Measurements from ENCODE around the gene SMIM45.

The SMIM45 gene

DNA sequence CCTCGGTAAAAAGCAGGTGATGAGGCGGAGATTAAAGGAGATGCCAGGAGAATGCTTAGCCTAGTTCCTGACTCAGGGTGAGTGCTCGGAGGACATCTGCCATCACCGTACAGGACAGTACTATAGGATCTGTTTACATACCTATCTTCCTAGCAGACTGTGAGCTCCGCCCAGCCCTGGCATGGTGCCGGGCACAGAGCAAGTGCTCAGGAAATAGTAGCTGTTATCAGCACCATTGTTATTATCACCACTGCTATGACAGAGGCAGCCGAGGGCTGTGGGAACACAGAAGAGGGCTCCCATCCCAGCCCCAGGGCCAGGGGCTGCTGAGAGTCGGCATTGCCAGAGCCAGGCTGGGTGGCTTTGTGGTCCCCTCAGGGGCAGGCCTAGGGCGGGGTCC, 16.7 kb downstream of the SMIM45 start:
- Histone ChIP-seq H3K4me3 (ENCODE audit: insufficient read depth, low read depth, low read length) (no peak overlapping the region), H2BK120ac (ENCODE audit: low read depth, low read length) (no peak overlapping the region), H3K23ac (ENCODE audit: low read depth, low read length) (no peak overlapping the region), H3K36me3 (ENCODE audit: control insufficient read depth, insufficient read depth, low read length) (no peaks in the 10 kb centered on the region), H2BK15ac (ENCODE audit: low read depth, low read length) (no peak overlapping the region), H3K27me3 (ENCODE audit: control insufficient read depth, insufficient read depth, low read length) (peaks cover 29% of the 10 kb centered on the region), H3K4ac (ENCODE audit: low read depth, low read length) (no peak overlapping the region), H3K9me1 (ENCODE audit: insufficient read depth, low read length) (no peaks in the 10 kb centered on the region), H2BK20ac (ENCODE audit: low read depth, low read length) (no peak overlapping the region), H3K4me1 (ENCODE audit: control insufficient read depth, insufficient read depth, low read length) (no peaks in the 10 kb centered on the region; the same call in 1 of the 2 replicates), H2AK5ac (ENCODE audit: low read depth, low read length) (no peak overlapping the region; the same call in 1 of the 2 replicates), H2AFZ (replicated peaks; ENCODE audit: low read length, poor library complexity) (peak overlapping the region; percentile 53), H2AK9ac (replicated peaks; ENCODE audit: low read depth, low read length, poor library complexity) (peak overlapping the region; percentile 15), H2BK5ac (ENCODE audit: low read depth, low read length, poor library complexity, severe bottlenecking) (no peak overlapping the region), H3K56ac (ENCODE audit: extremely low read depth, insufficient read depth, low read length) (no peak overlapping the region), H4K91ac (ENCODE audit: insufficient read depth, low read depth, low read length) (no peak overlapping the region), H4K8ac (ENCODE audit: low read depth in 2 of 2, low read length in 2 of 2) (no peak overlapping the region), H3K9ac (ENCODE audit: low read depth, low read length) (no peak overlapping the region), H4K5ac (ENCODE audit: low read depth, low read length) (no peak overlapping the region), H3K18ac (ENCODE audit: low read depth, low read length) (no peak overlapping the region), H3K14ac (replicated peaks; ENCODE audit: low read depth, low read length) (no peak overlapping the region), H3K27ac (ENCODE audit: insufficient read depth, low read length) (no peak overlapping the region), H3K9me3 (ENCODE audit: control insufficient read depth, insufficient read depth, low read length) (no peaks in the 10 kb centered on the region), H3K4me2 (ENCODE audit: low read depth, low read length) (no peak overlapping the region), H4K20me1 (ENCODE audit: insufficient read depth, low read length) (no peaks in the 10 kb centered on the region), H3K79me1 (ENCODE audit: low read depth in 1 of 2, low read length in 2 of 2) (no peaks in the 10 kb centered on the region)
- WGBS, 2 experiments (ENCODE audit: extremely low coverage in 2 of 2, insufficient read length in 1 of 2): 0% methylated on average over 1 of the region's 9 CpGs; no CpG with 5 or more reads in 1 of the 2 experiments
- ChIA-PET POLR2A (ENCODE audit: unreplicated experiment) (no interaction called here), CTCF (interaction anchor here (1.0 kb wide), 1 partner anchor 123 kb away, joined by 3 read pairs; no protein-coding TSS in a partner anchor)
- DNase-seq: peak; percentile 42
- TF ChIP-seq MAFK (IDR thresholded peaks at IDR 0.05; ENCODE audit: low read depth, low read length) (no peak), POLR2A (IDR thresholded peaks at IDR 0.05; ENCODE audit: low read depth, low read length) (no peak), MXI1 (IDR thresholded peaks at IDR 0.05; ENCODE audit: borderline replicate concordance, low read depth, low read length) (no peak), RCOR1 (IDR thresholded peaks at IDR 0.05; ENCODE audit: insufficient replicate concordance, low read length) (no peak), BHLHE40 (IDR thresholded peaks at IDR 0.05; ENCODE audit: low read depth, low read length) (no peak), NFE2L2 (IDR thresholded peaks at IDR 0.05; ENCODE audit: low read depth, low read length) (no peak)
- TF ChIP-seq, protein P1, sequence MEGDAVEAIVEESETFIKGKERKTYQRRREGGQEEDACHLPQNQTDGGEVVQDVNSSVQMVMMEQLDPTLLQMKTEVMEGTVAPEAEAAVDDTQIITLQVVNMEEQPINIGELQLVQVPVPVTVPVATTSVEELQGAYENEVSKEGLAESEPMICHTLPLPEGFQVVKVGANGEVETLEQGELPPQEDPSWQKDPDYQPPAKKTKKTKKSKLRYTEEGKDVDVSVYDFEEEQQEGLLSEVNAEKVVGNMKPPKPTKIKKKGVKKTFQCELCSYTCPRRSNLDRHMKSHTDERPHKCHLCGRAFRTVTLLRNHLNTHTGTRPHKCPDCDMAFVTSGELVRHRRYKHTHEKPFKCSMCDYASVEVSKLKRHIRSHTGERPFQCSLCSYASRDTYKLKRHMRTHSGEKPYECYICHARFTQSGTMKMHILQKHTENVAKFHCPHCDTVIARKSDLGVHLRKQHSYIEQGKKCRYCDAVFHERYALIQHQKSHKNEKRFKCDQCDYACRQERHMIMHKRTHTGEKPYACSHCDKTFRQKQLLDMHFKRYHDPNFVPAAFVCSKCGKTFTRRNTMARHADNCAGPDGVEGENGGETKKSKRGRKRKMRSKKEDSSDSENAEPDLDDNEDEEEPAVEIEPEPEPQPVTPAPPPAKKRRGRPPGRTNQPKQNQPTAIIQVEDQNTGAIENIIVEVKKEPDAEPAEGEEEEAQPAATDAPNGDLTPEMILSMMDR (conservative IDR thresholded peaks at IDR 0.05; ENCODE audit: low read depth, low read length): no peak
- TF ChIP-seq, protein P2, sequence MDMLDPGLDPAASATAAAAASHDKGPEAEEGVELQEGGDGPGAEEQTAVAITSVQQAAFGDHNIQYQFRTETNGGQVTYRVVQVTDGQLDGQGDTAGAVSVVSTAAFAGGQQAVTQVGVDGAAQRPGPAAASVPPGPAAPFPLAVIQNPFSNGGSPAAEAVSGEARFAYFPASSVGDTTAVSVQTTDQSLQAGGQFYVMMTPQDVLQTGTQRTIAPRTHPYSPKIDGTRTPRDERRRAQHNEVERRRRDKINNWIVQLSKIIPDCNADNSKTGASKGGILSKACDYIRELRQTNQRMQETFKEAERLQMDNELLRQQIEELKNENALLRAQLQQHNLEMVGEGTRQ (IDR thresholded peaks at IDR 0.05; ENCODE audit: low read depth, low read length): no peak
- in situ Hi-C loops (cut with MboI; ENCODE audit: low sequenced_read_pairs): loop anchor here (5.0 kb wide), 1 partner anchor 474 kb away; no protein-coding TSS in a partner anchor
- no peak for ATAC-seq (ENCODE audit: low read depth)
- dilution Hi-C loops (cut with HindIII; ENCODE audit: low sequenced_read_pairs, unreplicated experiment): no loop called here
- BruUV-seq (replicated peaks): no TSS peak
- intact Hi-C loops (cut with micrococcal nuclease): no loop called here

Data from IMR-90 (cell line).